GM12891 (cell line): ENCODE results near the gene TRAPPC2.

Source experiments
- PAX5 ChIP-seq: IDR thresholded peaks from 2 replicates; pipeline ENCODE4 v1.6.1; 2011; ENCODE audit warnings: low read length, moderate library complexity, mild to moderate bottlenecking; ENCODE audit not compliant: insufficient read depth, severe bottlenecking
- POLR2A ChIP-seq: IDR thresholded peaks from 2 replicates; pipeline ENCODE4 v1.6.1; 2011; ENCODE audit warnings: low read depth, low read length, control low read depth
- POLR2AphosphoS5 ChIP-seq: IDR thresholded peaks from 2 replicates; pipeline ENCODE4 v1.6.1; 2011; ENCODE audit warnings: low read depth, low read length, control low read depth
- TAF1 ChIP-seq: IDR thresholded peaks from 2 replicates; pipeline ENCODE4 v1.6.1; 2011; ENCODE audit warnings: low read depth, low read length, control low read depth

DNA sequence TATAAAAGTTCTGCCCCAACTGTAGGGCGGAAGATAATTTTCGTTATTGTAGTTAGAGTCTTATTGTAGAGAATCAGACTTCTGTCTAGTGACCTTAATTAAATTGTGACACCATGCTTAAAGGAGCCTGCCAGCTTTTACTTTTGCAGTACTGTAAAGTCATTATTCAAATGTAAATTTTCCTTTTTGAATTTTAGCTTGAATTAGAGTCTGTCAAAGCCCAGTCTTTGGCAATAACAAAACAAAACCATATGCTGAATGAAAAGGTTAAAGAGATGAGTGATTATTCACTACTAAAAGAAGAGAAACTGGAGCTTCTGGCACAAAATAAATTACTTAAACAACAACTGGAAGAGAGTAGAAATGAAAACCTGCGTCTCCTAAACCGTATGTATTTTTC, 22.0 kb upstream of the TRAPPC2 start:
- TF ChIP-seq POLR2AphosphoS5 (no peak), POLR2A (no peak), TAF1 (no peak), PAX5 (no peak)
